ENCODE measurements around the gene LDLRAP1.
A peak's percentile ranks its signal among the peaks of the same experiment; 100 is the strongest.

Gene LDLRAP1

DNA sequence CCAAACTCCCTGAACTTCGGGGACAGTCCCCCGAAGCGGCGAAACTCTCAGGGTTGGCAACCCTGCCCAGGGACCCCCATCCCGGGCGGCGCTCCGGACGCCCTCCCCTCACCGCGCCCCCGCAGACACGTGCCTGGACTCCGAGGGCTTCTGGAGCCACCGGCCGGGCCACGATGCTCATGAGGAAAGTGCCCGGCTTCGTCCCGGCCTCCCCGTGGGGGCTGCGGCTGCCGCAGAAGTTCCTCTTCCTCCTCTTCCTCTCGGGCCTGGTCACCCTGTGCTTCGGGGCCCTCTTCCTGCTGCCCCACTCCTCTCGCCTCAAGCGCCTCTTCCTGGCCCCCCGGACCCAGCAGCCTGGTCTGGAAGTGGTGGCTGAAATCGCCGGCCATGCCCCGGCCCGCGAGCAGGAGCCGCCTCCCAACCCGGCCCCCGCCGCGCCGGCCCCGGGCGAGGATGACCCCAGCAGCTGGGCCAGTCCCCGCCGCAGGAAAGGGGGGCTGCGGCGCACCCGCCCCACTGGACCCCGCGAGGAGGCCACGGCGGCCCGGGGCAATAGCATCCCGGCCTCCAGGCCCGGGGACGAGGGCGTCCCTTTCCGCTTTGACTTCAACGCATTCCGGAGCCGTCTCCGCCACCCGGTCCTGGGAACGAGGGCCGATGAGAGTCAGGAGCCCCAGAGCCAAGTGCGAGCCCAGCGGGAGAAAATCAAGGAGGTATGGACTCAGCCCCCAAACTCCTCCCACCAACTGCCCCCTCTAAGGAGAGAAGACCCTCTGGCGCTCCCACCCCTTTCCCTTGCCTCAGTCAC lies 74.4 kb downstream of the LDLRAP1 start:
- H3K27me3 Mint-ChIP-seq = peaks cover 23% of the 10 kb centered on the region
- peaks cover 68% of the 10 kb centered on the region for H3K4me1 Mint-ChIP-seq (ENCODE audit: low read depth)
- H3K36me3 Mint-ChIP-seq (ENCODE audit: low read depth) = no peaks in the 10 kb centered on the region
- H3K27ac Mint-ChIP-seq = peak overlapping the region; percentile 78
- peak overlapping the region; percentile 78 for H3K4me3 Mint-ChIP-seq
- H3K9me3 Mint-ChIP-seq = no peaks in the 10 kb centered on the region
- DNase-seq = peak; percentile 56

GRCh38 chr1:25618433-25618808 lies 75.0 kb downstream of the LDLRAP1 start:
- Mint-ChIP-seq H3K27ac (peak overlapping the region; percentile 78), H3K4me1 (ENCODE audit: low read depth) (peaks cover 74% of the 10 kb centered on the region), H3K36me3 (ENCODE audit: low read depth) (no peaks in the 10 kb centered on the region), H3K27me3 (peaks cover 17% of the 10 kb centered on the region), H3K4me3 (peak overlapping the region; percentile 78), H3K9me3 (no peaks in the 10 kb centered on the region)
- DNase-seq = peak; percentile 49

All from activated T-cell treated with anti-CD3 and anti-CD28 coated beads, Interleukin-2, amount 50 U/mL, for 24 hours (primary cell).